ENCODE measurements around the gene PCDHA1.
"Not testable (repeated sequence)": the region's sequence is repeated elsewhere in the genome, so short reads cannot be mapped to it uniquely, and the experiment has no call there.

Gene PCDHA1

DNA sequence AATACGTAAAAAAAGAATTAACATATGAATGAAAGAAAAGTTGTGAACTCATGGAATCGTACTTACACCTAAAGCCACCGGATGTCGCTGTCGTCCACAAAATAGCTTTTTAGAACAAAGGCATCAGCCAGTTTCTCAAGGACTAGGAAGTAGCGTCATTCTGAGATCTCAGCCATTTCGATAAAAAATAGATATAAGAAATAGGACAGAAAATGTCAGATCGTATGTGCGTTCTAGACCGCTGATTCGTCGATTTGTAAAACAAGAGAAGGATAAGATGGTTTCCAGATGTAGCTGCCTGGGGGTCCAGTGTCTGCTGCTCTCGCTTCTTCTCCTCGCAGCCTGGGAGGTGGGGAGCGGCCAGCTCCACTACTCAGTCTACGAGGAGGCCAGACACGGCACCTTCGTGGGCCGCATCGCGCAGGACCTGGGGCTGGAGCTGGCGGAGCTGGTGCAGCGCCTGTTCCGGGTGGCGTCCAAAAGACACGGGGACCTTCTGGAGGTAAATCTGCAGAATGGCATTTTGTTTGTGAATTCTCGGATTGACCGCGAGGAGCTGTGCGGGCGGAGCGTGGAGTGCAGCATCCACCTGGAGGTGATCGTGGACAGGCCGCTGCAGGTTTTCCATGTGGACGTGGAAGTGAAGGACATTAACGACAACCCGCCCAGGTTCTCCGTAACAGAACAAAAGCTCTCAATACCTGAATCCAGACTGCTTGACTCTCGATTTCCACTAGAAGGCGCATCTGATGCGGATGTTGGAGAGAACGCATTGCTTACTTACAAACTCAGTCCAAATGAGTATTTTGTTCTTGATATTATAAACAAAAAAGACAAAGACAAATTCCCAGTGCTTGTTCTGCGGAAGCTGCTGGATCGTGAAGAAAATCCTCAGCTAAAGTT is 70.1 kb downstream of the PCDHA1 start, which contains the start of gene PCDHA10:
PCDHA10 (plus strand) TSS at position 126 of the 903 bp plus-strand sequence; CDS start at position 278, 152 bp downstream.
- DNase-seq = no peak

DNA sequence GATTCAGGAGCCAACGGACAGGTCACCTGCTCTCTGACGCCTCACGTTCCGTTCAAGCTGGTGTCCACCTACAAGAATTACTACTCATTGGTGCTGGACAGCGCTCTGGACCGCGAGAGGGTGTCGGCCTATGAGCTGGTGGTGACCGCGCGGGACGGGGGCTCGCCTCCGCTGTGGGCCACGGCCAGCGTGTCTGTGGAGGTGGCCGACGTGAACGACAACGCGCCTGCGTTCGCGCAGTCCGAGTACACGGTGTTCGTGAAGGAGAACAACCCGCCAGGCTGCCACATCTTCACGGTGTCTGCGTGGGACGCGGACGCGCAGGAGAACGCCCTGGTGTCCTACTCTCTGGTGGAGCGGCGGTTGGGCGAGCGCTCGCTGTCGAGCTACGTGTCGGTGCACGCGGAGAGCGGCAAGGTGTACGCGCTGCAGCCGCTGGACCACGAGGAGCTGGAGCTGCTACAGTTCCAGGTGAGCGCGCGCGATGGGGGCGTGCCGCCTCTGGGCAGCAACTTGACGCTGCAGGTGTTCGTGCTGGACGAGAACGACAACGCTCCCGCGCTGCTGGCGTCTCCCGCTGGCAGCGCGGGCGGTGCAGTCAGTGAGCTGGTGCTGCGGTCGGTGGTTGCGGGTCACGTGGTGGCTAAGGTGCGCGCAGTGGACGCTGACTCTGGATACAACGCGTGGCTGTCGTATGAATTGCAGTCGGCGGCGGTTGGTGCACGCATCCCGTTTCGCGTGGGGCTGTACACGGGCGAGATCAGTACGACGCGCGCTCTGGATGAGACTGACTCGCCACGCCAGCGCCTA is 71.4 kb downstream of the PCDHA1 start:
- no peak for DNase-seq

DNA sequence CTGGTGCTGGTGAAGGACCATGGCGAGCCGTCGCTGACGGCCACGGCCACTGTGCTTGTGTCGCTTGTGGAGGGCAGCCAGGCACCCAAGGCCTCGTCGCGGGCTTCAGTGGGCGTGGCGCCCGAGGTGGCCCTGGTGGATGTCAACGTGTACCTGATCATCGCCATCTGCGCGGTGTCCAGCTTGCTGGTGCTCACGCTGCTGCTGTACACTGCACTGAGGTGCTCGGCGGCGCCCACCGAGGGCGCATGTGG is 72.0 kb downstream of the PCDHA1 start:
- DNase-seq = no peak

DNA sequence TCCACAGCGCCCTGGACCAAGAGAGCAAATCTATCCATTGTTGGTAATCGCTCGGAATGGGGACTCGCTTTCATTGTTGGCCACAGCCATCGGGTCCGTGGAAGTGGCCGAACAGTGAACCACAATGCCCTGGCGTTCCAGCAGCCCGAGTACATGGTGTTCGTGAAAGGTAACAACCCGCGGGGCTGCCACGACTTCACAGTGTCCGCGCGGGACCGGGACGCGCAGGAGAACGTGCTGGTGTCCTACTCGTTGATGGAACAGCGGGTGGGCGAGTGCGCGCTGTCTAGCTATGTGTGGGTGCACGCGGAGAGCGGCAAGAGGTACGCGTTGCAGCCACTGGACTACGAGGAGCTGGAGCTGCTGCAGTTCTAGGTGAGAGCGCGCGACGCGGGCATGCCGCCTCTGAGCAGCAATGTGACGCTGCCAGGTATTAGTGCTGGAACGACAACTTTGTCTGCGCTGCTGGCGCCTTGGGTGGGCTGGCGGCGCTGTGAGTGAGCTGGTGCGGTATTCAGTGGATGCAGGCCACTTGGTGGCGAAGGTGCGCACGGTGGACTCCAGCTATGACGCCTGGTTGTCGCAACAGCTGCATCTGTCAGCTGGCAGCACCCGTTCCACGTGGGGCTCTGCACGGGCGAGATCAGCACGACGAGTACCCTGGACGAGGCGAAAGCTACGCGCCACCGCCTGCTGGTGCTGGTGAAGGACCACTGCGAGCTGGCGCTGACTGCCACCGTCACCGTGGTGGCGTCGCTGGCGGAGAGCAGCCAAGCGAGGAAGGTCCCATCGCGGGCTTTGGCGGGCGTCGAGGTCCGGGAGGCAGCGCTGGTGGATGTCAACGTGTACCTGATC is 76.7 kb downstream of the PCDHA1 start:
- DNase-seq = no peak

DNA sequence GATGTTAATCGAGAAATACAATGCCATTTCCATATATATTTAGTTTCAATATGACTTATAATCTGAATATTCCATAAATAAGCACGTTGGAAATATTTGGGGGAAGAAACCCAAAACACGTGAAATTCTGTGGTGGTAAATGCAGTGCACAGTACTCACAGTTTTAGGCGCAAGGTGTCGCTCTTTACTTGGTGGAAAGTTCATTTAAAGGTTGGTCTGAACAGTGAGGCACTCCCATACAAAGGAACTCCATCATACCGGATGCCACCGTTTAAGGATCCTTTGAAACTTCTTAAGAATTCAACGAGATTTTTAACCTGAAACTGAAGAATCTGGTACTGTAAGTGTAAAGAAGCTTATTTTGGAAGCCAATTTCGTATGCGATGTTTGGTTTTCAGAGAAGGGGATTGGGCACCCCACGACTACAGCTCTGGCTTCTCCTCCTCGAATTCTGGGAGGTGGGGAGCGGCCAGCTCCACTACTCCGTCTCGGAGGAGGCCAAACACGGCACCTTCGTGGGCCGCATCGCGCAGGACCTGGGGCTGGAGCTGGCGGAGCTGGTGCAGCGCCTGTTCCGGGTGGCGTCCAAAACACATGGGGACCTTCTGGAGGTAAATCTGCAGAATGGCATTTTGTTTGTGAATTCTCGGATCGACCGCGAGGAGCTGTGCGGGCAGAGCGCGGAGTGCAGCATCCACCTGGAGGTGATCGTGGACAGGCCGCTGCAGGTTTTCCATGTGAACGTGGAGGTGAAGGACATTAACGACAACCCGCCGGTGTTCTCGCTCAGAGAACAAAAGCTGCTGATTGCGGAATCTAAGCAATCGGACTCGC is 83.0 kb downstream of the PCDHA1 start, which contains the start of gene PCDHA11:
PCDHA11 (plus strand) TSS at position 237 of the 834 bp plus-strand sequence; CDS start at position 384, 147 bp downstream.
- peak; percentile 3 for DNase-seq

DNA sequence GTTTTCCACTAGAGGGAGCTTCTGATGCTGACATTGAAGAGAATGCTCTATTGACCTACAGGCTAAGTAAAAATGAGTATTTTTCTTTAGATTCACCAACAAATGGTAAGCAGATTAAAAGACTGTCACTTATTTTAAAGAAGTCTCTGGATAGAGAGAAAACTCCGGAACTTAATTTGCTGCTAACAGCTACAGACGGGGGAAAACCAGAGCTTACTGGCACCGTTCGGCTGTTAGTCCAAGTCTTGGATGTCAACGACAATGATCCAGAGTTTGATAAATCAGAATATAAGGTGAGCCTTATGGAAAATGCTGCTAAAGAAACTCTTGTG is 83.6 kb downstream of the PCDHA1 start:
- DNase-seq = no peak

DNA sequence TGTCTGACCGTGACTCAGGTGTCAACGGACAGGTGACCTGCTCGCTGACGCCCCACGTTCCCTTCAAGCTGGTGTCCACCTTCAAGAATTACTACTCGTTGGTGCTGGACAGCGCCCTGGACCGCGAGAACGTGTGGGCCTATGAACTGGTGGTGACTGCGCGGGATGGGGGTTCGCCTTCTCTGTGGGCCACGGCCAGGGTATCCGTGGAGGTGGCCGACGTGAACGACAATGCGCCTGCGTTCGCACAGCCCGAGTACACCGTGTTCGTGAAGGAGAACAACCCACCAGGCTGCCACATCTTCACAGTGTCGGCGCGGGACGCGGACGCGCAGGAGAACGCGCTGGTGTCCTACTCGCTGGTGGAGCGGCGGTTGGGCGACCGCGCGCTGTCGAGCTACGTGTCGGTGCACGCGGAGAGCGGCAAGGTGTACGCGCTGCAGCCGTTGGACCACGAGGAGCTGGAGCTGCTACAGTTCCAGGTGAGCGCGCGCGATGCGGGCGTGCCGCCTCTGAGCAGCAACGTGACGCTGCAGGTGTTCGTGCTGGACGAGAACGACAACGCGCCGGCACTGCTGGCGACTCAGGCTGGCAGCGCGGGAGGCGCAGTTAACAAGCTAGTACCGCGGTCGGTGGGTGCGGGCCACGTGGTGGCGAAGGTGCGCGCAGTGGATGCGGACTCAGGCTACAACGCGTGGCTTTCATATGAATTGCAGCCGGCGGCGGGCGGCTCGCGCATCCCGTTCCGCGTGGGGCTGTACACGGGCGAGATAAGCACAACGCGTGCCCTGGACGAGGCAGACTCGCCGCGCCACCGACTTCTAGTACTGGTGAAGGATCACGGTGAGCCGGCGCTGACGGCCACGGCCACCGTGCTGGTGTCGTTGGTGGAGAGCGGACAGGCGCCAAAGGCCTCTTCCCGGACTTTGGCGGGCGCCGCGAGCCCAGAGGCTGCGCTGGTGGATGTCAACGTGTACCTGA is 84.6 kb downstream of the PCDHA1 start:
- DNase-seq = no peak

DNA sequence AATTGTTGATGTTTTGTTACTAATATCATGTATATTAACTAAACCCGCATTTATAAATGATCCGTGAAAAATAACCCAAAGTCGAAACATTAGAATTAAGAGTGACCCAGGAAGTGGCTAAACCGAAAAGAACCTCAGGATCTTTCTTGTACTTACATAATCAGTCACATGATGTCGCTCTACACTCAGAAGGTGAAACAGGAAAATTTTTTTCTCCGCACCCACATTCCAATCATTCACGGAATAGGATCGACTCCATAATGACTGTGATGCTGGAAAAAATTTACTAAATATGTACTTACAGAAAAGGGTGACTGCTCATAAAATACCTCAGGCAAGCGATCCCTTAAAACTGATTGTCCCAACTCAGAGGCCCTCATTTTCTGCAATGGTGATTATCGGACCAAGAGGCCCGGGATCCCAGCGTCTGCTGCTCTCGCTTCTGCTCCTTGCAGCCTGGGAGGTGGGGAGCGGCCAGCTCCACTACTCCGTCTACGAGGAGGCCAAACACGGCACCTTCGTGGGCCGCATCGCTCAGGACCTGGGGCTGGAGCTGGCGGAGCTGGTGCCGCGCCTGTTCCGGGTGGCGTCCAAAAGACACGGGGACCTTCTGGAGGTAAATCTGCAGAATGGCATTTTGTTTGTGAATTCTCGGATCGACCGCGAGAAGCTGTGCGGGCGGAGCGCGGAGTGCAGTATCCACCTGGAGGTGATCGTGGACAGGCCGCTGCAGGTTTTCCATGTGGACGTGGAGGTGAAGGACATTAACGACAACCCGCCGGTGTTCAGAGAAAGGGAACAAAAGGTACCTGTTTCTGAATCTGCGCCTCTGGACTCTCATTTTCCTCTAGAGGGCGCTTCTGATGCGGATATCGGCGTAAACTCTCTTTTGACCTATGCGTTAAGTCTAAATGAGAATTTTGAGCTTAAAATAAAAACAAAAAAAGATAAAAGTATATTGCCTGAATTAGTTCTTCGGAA is 89.4 kb downstream of the PCDHA1 start, which contains the start of gene PCDHA12:
PCDHA12 (plus strand) TSS at position 224 of the 981 bp plus-strand sequence; CDS start at position 389, 165 bp downstream.
- no peak for DNase-seq

DNA sequence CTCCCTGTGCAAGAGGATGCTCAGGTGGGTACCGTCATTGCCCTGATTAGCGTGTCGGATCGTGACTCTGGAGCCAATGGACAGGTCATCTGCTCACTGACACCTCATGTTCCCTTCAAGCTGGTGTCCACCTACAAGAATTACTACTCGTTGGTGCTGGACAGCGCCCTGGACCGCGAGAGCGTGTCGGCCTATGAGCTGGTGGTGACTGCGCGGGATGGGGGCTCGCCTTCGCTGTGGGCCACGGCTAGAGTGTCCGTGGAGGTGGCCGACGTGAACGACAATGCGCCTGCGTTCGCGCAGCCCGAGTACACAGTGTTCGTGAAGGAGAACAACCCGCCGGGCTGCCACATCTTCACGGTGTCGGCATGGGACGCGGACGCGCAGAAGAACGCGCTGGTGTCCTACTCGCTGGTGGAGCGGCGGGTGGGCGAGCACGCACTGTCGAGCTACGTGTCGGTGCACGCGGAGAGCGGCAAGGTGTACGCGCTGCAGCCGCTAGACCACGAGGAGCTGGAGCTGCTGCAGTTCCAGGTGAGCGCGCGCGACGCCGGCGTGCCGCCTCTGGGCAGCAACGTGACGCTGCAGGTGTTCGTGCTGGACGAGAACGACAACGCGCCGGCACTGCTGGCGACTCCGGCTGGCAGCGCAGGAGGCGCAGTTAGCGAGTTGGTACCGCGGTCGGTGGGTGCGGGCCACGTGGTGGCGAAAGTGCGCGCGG is 90.8 kb downstream of the PCDHA1 start:
- not testable (repeated sequence) for DNase-seq

DNA sequence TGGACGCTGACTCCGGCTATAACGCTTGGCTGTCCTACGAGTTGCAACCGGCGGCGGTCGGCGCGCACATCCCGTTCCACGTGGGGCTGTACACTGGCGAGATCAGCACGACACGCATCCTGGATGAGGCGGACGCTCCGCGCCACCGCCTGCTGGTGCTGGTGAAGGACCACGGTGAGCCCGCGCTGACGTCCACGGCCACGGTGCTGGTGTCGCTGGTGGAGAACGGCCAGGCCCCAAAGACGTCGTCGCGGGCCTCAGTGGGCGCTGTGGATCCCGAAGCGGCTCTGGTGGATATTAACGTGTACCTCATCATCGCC is 91.3 kb downstream of the PCDHA1 start:
- DNase-seq = no peak

DNA sequence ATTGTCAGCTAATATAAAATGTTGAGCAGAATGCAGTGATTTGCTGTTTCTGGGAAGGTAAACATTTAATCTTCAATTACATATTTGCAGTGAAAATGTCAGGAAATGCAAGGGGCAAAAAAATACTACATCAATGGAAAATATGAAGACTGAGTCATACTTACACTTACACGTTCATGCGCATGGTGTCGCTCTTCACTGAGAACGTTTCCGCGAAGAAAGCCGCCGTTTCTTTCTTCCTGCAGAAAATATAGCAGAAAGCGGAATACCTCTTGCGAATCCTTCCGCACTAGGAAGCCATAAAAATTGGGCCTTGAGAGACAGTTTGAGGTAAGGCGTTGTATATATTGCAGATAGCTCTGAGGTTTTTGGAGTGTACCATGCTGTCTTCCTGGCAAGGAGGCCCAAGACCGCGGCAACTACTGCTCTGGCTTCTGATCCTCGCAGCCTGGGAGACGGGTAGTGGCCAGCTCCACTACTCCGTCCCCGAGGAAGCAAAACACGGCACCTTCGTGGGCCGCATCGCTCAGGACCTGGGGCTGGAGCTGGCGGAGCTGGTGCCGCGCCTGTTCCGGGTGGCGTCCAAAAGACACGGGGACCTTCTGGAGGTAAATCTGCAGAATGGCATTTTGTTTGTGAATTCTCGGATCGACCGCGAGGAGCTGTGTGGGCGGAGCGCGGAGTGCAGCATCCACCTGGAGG is 96.1 kb downstream of the PCDHA1 start, which contains the start of gene PCDHA13:
PCDHA13 (plus strand) TSS at position 236 of the 702 bp plus-strand sequence; CDS start at position 381, 145 bp downstream.
- DNase-seq = no peak

DNA sequence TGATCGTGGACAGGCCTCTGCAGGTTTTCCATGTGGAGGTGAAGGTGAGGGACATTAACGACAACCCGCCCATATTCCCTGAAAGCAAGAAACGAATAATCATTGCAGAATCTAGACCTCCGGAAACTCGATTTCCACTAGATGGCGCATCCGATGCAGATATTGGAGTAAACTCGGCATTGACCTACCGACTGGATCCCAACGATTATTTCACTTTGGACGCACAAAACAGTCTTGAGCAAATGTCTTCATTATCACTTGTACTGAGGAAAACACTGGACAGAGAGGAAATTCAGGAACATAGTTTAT is 96.6 kb downstream of the PCDHA1 start:
- no peak for DNase-seq

DNA sequence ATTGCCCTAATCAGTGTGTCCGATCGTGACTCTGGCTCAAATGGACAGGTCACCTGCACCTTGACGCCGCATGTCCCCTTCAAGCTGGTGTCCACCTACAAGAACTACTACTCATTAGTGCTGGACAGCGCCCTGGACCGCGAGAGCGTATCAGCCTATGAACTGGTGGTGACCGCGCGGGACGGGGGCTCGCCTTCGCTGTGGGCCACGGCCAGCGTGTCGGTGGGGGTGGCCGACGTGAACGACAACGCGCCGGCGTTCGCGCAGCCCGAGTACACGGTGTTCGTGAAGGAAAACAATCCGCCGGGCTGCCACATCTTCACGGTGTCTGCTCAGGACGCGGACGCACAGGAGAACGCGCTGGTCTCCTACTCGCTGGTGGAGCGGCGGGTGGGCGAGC is 97.4 kb downstream of the PCDHA1 start:
- no peak for DNase-seq

DNA sequence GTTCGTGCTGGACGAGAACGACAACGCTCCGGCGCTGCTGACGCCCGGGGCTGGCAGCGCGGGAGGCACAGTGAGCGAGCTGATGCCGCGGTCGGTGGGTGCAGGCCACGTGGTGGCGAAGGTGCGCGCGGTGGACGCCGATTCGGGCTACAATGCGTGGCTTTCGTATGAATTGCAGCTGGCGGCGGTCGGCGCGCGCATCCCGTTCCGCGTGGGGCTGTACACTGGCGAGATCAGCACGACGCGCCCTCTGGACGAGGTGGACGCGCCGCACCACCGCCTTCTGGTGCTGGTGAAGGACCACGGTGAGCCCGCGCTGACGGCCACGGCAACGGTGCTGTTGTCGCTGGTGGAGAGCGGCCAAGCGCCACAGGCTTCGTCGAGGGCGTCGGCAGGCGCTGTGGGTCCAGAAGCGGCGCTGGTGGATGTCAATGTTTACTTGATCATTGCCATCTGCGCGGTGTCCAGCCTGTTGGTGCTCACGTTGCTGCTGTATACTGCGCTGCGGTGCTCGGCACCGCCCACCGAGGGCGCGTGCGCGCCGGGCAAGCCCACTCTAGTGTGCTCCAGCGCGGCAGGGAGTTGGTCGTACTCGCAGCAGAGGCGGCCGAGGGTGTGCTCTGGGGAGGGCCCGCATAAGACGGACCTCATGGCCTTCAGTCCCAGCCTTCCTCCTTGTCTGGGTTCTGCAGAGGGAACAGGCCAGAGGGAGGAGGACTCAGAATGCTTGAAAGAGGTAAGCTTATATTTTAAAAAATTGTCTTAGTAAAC is 98.2 kb downstream of the PCDHA1 start:
- no peak for DNase-seq

DNA sequence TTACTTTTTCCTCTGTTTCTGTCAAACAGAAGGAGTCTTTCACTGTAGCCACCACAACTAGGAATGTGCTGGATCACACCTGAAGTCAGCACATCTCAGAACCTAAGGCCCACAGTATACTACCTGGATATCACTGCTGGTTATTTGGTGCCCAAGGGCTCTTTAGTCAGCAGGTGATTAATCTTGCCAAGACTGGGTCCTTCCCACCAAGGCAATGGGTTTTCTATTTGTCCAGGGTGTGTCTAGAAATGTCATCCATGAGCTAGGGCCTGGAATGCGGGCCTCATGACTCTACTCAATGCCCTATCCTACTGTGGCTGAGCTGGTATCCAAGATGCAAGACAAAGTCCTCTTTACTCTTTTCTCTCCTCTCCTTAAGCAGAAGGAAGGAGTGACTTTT is 130.4 kb downstream of the PCDHA1 start:
- DNase-seq = no peak

DNA sequence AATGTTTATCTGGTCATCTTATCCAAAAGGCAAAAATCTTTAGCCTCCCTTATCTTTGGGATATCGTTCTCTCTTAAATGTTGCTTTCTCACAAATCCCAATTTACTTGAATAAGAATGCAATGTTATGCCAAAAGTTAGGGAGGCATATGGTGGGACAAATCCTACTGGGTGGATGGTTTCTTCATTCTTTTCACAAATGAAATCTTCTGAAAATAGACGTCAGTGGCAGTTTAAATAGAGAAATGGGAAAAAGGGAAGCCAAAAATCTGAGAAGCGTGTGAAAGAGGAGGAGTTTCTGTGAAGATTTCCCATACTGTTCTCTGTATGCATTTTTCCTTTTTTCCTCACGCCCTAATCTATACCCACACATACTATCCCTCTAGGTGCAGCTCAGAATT is 137.7 kb downstream of the PCDHA1 start:
- no peak for DNase-seq

DNA sequence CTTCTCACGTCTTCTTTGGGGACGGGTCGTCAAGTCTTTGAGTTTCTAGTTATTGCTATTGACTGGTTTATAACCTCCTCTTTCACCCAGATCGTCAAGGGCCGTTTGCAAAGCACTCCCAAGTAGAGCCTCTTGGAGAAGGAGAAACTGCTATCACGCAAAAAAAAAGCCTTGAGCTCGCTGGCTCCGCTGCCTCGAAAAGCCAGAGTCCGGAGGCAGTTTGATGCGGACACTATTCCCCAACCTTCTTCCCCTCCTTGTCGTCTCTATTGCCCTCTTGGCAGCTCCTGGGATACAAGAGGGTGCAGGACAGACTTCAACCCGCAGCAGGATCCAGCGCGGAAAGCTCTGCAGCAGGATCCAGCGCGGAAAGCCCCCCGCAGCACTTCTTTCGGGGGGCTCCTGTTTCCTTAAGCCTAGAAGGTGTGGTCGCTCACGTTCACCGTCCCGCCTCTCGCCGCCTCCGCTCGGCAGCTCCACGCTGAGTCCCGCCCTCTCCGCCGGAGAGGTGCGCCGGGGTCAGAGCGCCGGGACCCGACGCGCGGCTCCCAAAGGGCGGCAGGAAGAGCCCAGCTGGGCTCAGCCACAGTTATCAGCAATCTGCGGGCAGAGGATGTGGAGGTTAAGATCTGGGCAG is 140.0 kb downstream of the PCDHA1 start, which contains the start of gene PCDHAC1:
PCDHAC1 (plus strand) TSS at position 494 of the 637 bp plus-strand sequence. CDS start 594 bp downstream, outside the sequence.
- DNase-seq = no peak
